D721Med (cell line): ENCODE results near the gene HES4.
"Not testable (repeated sequence)": the region's sequence is repeated elsewhere in the genome, so short reads cannot be mapped to it uniquely, and the experiment has no call there.

Experiments
- DNase-seq: peaks from one replicate; pipeline ENCODE4 v3.0.0; 2011; ENCODE audit warnings: low spot score; ENCODE audit not compliant: insufficient read length
- FAIRE-seq: peaks from 2 replicates; lab custom pipeline; 2011; peaks lifted over from hg19 to GRCh38; lab: Jason Lieb, UNC
- CTCF ChIP-seq: IDR thresholded peaks from 2 replicates; pipeline ENCODE4 v1.5.1; 2012; ENCODE audit warnings: mild to moderate bottlenecking, control low read depth; ENCODE audit not compliant: insufficient read depth; ENCODE audit errors: missing control alignments

HES4 gene

GRCh38 chr1:1021920-1022259 is 22.0 kb upstream of the HES4 start:
- FAIRE-seq (no peak), DNase-seq (no peak)
- no peak for TF ChIP-seq CTCF

GRCh38 chr1:1021010-1021919 is 21.4 kb upstream of the HES4 start:
- FAIRE-seq = no peak
- no peak for TF ChIP-seq CTCF
- DNase-seq = no peak

GRCh38 chr1:1020415-1021009 is 20.6 kb upstream of the HES4 start:
- DNase-seq (no peak), FAIRE-seq (no peak)
- TF ChIP-seq CTCF = no peak

GRCh38 chr1:1020000-1020404 is 20.1 kb upstream of the HES4 start, which contains the start of gene AGRN:
AGRN (plus strand) TSS chr1:1020120; CDS start chr1:1020173, 53 bp downstream.
- no peak for DNase-seq
- FAIRE-seq = no peak
- no peak for TF ChIP-seq CTCF

- FAIRE-seq = no peak
- peak; percentile 31 for TF ChIP-seq CTCF
- no peak for DNase-seq
These were observed 19.5 kb upstream of the HES4 start for GRCh38 chr1:1019122-1019999.

GRCh38 chr1:1018321-1018685 is 18.4 kb upstream of the HES4 start:
- DNase-seq, FAIRE-seq: not testable (repeated sequence)

- DNase-seq, FAIRE-seq: not testable (repeated sequence)
These were observed 17.8 kb upstream of the HES4 start for GRCh38 chr1:1017397-1018320.
